T-helper 2 cell treated with Interferon-gamma antibody and Interleukin-4, amounts not matched to agents 5 μg/mL and 100 μg/mL, for 36 hours (primary cell): ENCODE measurements around the gene LRRFIP2.
A peak's percentile ranks its signal among the peaks of the same experiment; 100 is the strongest.
"Not testable (repeated sequence)": the region's sequence is repeated elsewhere in the genome, so short reads cannot be mapped to it uniquely, and the experiment has no call there.

ENCODE experiments used
- DNase-seq: peaks from one replicate; pipeline ENCODE4 v3.0.0; 2021; ENCODE audit warnings: low spot score
- H3K27ac Mint-ChIP-seq: one replicate; pipeline ENCODE4 v1.8.0; 2021; ENCODE audit warnings: mild to moderate bottlenecking, mixed read lengths
- H3K27me3 Mint-ChIP-seq: one replicate; pipeline ENCODE4 v1.8.0; 2021; ENCODE audit warnings: low read depth, mixed read lengths
- H3K36me3 Mint-ChIP-seq: one replicate; pipeline ENCODE4 v1.8.0; 2021; ENCODE audit warnings: low read depth, mixed read lengths
- H3K4me1 Mint-ChIP-seq: one replicate; pipeline ENCODE4 v1.8.0; 2021; ENCODE audit warnings: low read depth, mixed read lengths
- H3K4me3 Mint-ChIP-seq: one replicate; pipeline ENCODE4 v1.8.0; 2022; ENCODE audit warnings: mild to moderate bottlenecking, moderate library complexity, mixed read lengths
- H3K9me3 Mint-ChIP-seq: one replicate; pipeline ENCODE4 v1.8.0; 2021; ENCODE audit warnings: mixed read lengths

Gene LRRFIP2

DNA sequence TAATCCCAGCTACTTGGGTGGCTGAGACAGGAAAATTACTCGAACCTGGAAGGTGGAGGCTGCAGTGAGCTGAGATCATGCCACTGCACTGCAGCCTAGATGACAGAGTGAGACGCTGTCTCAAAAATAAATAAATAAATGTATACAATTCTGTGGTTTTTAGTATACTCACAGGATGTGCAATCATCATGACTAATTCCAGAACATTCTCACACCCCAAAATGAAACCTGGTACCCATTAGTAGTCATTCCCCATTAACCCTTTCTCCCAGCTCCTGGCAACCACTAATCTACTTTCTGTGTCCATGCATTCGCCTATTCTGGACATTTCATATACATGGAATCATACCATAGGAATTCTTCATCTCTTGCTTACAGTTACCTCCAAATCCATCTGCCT lies 44.5 kb downstream of the LRRFIP2 start:
- DNase-seq = peak; percentile 6
- no peaks in the 10 kb centered on the region for H3K36me3 Mint-ChIP-seq
- H3K4me3 Mint-ChIP-seq = no peak overlapping the region
- H3K9me3 Mint-ChIP-seq = no peaks in the 10 kb centered on the region
- H3K4me1 Mint-ChIP-seq = peaks cover 17% of the 10 kb centered on the region
- H3K27ac Mint-ChIP-seq = no peak overlapping the region
- no peaks in the 10 kb centered on the region for H3K27me3 Mint-ChIP-seq

DNA sequence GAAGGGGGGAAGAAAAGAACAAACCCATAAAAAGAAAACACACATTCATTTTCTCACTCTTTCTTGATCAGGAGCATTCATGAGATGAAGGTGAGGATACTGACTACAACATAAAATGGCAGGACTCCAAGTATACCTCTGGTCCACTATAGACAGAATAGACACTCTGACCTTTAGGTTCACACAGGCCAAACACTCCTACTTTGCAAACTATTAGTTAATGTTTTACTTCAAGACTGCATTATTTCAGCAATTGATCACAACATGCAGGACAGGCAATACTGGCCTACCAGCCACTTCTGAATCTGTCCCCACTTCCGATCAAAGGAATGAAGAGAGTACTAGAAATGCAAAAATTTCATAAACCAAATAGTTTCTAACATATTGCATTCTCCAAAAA lies 47.0 kb downstream of the LRRFIP2 start:
- Mint-ChIP-seq H3K9me3 (no peaks in the 10 kb centered on the region), H3K27ac (no peak overlapping the region), H3K27me3 (no peaks in the 10 kb centered on the region), H3K4me1 (peaks cover 19% of the 10 kb centered on the region), H3K4me3 (no peak overlapping the region), H3K36me3 (no peaks in the 10 kb centered on the region)
- no peak for DNase-seq

DNA sequence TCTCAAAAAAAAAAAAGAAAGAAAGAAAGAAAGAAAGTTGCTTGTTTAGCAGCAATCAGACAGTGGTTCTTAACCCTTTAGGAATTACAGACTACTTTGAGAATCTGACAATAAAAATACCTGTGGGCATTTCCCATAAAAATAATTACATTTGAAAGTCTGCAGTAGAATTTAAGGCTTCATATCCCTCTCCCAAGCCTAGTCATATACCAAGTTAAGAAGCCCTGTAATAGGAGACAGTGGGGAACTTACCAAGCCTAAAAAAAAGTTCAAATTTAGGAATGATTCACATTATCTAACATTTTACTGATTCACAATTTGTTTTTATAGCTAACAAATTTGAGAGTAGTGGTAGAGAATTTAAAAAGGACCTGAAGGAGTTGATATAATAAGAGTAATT lies 47.5 kb downstream of the LRRFIP2 start:
- H3K4me1 Mint-ChIP-seq = peaks cover 19% of the 10 kb centered on the region
- no peaks in the 10 kb centered on the region for H3K27me3 Mint-ChIP-seq
- H3K4me3 Mint-ChIP-seq = no peak overlapping the region
- no peaks in the 10 kb centered on the region for H3K9me3 Mint-ChIP-seq
- H3K27ac Mint-ChIP-seq = no peak overlapping the region
- peaks cover 4% of the 10 kb centered on the region for H3K36me3 Mint-ChIP-seq
- no peak for DNase-seq

DNA sequence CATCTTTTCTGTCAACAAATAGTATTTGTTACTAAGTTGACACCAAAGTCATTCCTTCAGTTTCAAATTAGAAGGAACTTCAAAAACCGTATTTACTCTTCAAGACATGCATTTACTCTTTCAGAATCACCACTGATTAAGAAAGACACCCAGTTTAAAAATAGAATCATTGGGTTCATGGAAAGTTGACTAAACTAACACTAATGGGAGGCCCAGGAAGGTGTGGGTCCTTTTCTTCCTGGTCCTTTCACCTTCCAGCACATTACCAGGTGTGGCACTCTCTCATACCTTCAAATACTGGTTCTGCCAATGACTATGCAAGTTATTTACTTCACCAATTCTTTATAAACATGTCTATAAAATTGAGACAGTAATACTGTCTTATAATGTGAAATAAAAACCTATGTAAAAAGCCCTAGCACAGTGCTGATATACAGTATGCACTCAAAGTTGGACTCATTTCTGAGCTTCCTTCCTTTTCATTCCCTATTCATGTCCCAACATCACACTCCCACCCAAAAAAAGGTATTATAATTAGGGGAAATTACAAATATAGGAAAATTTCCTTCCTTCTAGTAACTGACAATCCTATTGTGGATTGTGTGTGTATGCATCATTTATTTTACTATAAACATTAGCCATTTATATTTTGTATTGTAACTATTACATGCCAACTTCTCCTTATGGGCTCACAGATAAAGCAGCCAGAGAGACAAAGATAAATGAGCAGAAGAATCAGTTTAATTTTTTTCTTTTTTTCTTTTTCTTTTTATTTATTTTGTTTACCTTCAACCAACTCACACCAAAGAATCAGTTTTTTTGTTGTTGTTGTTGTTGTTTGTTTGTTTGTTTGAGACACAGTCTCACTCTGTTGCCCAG lies 48.9 kb downstream of the LRRFIP2 start:
- DNase-seq = no peak
- no peak overlapping the region for H3K4me3 Mint-ChIP-seq
- no peaks in the 10 kb centered on the region for H3K9me3 Mint-ChIP-seq
- H3K36me3 Mint-ChIP-seq = peaks cover 7% of the 10 kb centered on the region
- H3K27me3 Mint-ChIP-seq = no peaks in the 10 kb centered on the region
- no peak overlapping the region for H3K27ac Mint-ChIP-seq
- peaks cover 9% of the 10 kb centered on the region for H3K4me1 Mint-ChIP-seq

DNA sequence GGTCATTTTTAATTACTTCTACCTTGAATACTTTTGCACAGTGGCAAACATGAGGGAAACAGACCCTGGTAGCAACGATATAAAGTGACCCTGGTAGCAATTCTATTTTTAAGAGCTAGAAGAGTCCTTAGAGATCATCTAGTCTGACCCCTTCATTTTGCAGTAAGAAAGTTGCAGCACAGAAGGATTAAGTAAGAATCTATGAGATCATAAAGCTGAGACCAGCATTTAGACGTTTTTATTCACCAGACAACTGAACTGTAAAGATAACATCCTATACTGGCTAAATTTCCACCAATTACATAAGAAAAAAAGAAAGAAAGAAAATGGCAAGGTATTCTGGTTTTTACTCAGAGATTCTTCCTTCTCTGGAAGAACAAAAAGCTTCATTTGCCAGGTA lies 49.9 kb downstream of the LRRFIP2 start:
- H3K4me1 Mint-ChIP-seq = peaks cover 2% of the 10 kb centered on the region
- H3K36me3 Mint-ChIP-seq = peaks cover 7% of the 10 kb centered on the region
- H3K9me3 Mint-ChIP-seq = no peaks in the 10 kb centered on the region
- no peak overlapping the region for H3K27ac Mint-ChIP-seq
- no peak for DNase-seq
- no peak overlapping the region for H3K4me3 Mint-ChIP-seq
- no peaks in the 10 kb centered on the region for H3K27me3 Mint-ChIP-seq

DNA sequence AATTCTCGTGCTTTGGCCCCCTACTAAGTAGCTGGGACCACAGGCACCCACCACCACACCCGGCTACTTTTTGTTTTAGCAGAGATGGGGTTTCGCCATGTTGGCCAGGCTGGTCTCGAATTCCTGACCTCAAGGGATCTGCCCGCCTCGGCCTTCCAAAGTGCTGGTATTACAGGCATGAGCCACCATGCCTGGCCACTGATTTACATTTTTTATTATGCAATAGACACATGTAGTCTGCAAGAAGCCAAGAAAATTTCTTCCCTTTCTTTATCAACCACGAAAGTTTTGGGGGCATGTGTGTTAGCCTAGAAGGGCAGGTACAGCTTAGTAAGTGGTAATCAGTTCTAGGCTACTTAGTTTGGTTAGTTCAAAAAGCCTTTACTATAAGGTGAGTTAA lies 51.1 kb downstream of the LRRFIP2 start:
- Mint-ChIP-seq H3K9me3 (no peaks in the 10 kb centered on the region), H3K36me3 (peaks cover 7% of the 10 kb centered on the region), H3K27me3 (no peaks in the 10 kb centered on the region), H3K4me3 (no peak overlapping the region), H3K4me1 (peaks cover 2% of the 10 kb centered on the region), H3K27ac (no peak overlapping the region)
- DNase-seq = no peak

DNA sequence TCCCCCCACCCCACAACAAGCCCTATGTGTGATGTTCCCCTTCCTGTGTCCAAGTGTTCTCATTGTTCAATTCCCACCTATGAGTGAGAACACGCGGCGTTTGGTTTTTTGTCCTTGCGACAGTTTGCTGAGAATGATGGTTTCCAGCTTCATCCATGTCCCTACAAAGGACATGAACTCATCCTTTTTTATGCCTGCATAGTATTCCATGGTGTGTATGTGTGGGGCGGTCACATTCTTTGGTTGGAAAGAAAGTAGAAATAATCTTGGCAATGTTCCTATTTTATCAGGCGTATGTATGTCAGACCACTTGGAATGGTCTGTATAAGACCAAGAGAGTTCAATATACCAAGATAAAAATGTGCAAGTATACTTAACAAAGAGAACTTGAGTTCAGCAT lies 52.3 kb downstream of the LRRFIP2 start:
- not testable (repeated sequence) for H3K4me1 Mint-ChIP-seq, H3K36me3 Mint-ChIP-seq, H3K27me3 Mint-ChIP-seq, H3K9me3 Mint-ChIP-seq, H3K27ac Mint-ChIP-seq, H3K4me3 Mint-ChIP-seq, DNase-seq

DNA sequence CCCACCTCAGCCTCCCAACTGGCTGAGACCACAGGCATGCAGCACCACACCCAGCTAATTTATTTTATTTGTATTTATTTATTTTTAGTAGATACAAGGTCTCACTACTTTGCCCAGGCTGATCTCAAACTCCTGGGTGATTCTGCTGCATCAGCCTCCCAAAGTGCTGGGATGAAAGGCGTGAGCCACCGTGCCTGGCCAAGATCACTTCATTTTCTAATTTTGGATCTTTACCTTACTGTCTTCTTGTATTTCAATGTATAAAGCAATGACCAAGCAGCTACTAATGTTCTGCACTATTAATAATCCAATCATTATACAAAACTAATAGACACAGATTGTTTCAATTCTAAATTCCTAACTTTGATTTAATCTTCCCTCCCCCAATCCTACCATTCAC lies 56.2 kb downstream of the LRRFIP2 start:
- Mint-ChIP-seq H3K27ac (no peak overlapping the region), H3K4me1 (no peaks in the 10 kb centered on the region), H3K9me3 (no peaks in the 10 kb centered on the region), H3K4me3 (no peak overlapping the region), H3K36me3 (peaks cover 9% of the 10 kb centered on the region), H3K27me3 (no peaks in the 10 kb centered on the region)
- DNase-seq = no peak

DNA sequence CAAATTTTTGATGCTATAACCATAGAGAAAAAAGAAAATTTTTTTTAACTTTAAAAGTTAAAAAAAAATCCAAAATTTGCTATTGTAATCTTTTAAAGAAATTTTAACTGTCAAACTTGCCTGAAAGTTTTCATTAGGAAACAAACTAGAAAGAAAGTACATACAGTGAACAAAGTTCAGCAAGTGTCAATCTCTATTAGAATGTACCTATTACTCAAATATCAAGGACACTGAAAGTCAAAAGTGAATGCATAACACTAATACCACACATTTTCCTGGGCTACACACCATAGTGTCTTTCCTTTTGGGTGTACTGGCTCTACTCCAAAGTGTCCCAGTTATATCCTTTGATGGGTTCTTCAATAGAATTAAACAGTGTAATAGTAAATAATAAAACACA lies 56.8 kb downstream of the LRRFIP2 start:
- DNase-seq = no peak
- Mint-ChIP-seq H3K36me3 (peaks cover 9% of the 10 kb centered on the region), H3K27me3 (no peaks in the 10 kb centered on the region), H3K9me3 (no peaks in the 10 kb centered on the region), H3K27ac (no peak overlapping the region), H3K4me3 (no peak overlapping the region), H3K4me1 (no peaks in the 10 kb centered on the region)

DNA sequence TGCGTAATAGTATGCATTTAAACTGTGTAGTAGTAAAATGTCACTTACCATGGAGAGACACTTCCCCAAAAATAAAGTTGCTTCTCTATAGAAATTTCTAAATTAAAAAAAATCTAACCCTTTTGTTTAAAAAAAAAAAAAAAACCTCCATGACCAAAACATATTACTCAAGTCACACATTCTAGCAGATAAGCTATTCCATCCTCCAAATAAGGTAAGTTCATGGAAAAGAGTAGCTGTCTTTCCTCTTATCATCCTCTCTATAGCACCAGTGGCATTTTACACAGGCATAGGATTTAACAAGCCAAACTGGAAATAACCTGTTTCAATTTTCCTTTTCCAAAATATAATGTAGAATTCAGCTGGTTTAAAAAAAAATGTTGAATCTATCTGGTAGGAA lies 57.4 kb downstream of the LRRFIP2 start:
- H3K9me3 Mint-ChIP-seq = no peaks in the 10 kb centered on the region
- no peaks in the 10 kb centered on the region for H3K27me3 Mint-ChIP-seq
- H3K36me3 Mint-ChIP-seq = peaks cover 6% of the 10 kb centered on the region
- no peak overlapping the region for H3K27ac Mint-ChIP-seq
- no peak overlapping the region for H3K4me3 Mint-ChIP-seq
- DNase-seq = no peak
- no peaks in the 10 kb centered on the region for H3K4me1 Mint-ChIP-seq

DNA sequence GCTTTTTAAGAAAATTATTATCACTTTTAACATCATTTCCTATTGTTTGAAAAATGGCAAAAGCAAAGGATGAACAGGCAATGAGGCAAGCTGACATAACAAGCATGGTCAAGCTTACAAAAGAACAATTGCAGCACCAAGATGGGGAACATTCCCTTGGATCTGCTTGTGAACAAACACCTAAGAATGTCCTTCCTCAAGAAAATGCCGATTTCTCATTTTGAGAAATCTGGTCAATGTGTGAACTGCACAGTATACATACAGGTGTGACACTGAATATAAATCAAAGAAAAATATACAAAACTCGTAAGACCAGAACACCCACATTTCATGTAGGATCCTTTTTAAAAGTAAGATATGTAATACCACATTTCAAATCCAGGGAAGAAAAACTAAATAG lies 58.9 kb downstream of the LRRFIP2 start:
- H3K4me1 Mint-ChIP-seq = no peaks in the 10 kb centered on the region
- peaks cover 1% of the 10 kb centered on the region for H3K36me3 Mint-ChIP-seq
- no peaks in the 10 kb centered on the region for H3K27me3 Mint-ChIP-seq
- no peak overlapping the region for H3K4me3 Mint-ChIP-seq
- no peak overlapping the region for H3K27ac Mint-ChIP-seq
- DNase-seq = no peak
- H3K9me3 Mint-ChIP-seq = no peaks in the 10 kb centered on the region

DNA sequence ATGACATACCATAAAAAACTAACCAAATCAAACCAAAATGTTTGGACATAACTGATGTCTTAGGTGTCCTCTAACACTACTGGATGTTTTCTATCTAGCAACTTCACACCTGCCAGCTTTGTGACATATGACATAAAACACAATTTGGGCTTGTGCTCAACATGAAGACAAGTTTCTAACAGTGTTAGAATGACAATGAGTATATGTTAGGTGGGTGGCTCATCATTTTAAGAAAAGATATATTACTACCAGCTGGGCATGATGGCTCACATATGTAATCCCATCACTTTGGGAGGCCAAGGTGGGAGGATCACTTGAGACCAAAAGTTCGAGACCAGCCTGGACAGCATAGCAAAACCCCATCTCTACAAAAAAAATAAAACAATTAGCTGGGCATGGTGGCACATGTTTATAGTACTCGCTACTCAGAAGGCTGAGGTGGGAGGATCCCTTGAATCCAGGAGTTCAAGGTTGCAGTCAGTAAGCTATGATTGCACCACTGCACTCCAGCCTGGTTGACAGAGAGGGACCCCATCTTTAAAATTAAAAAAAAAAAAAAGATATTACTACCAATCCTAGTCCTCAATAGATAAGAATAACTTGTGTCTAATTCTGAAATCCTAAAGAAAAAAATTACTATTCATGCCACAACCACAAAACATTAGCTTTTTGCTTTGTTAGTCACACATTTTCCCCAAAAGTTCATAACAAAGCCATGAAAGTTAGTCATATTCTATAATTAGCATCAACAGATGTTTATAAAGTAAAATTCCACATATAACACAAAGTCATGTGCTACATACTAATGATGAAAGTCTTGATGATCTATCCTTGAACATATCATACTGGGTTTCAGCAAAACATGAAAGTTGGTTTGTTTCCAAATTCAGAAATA lies 59.9 kb downstream of the LRRFIP2 start:
- Mint-ChIP-seq H3K4me3 (no peak overlapping the region), H3K4me1 (no peaks in the 10 kb centered on the region), H3K27ac (no peak overlapping the region), H3K36me3 (peaks cover 1% of the 10 kb centered on the region), H3K27me3 (no peaks in the 10 kb centered on the region), H3K9me3 (no peaks in the 10 kb centered on the region)
- DNase-seq = no peak

DNA sequence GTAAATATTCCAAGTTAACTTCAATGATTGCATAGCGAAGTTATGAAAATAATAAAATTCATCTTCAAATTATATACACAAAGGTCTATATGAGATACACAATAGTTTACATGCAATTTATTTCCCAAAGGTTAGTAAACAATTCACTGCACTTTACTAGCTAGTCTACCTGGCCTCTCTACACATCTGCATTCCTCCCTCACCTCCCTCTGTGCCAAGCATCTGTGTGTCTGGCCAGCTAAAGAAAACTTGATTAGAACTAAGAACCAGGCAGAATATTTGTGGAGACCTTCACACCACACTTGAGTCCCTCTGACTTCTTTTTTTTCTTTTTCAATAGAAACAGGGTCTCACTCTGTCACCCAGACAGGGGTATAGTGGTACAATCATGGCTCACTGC lies 61.4 kb downstream of the LRRFIP2 start:
- H3K9me3 Mint-ChIP-seq = no peaks in the 10 kb centered on the region
- H3K27me3 Mint-ChIP-seq = no peaks in the 10 kb centered on the region
- H3K27ac Mint-ChIP-seq = no peak overlapping the region
- DNase-seq = no peak
- H3K36me3 Mint-ChIP-seq = peaks cover 1% of the 10 kb centered on the region
- H3K4me3 Mint-ChIP-seq = no peak overlapping the region
- H3K4me1 Mint-ChIP-seq = no peaks in the 10 kb centered on the region

DNA sequence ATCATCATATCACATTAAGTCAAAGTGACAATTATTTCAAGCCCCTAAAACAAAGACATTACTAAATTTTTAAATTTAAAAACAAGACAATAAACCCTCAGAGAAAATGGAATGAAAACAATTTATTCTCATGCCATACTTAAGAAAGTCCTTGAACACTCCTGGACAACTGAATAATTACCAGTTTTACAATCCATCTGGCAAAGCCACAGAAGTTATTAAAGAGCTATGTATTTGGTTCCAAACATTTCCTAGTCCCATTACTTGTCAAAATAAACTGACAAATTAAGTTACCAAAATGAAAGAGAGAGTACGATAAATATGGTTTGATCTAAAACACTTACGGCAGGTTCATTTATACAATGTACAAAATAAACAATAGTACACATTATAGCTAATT lies 63.2 kb downstream of the LRRFIP2 start:
- no peak for DNase-seq
- no peak overlapping the region for H3K27ac Mint-ChIP-seq
- no peak overlapping the region for H3K4me3 Mint-ChIP-seq
- no peaks in the 10 kb centered on the region for H3K4me1 Mint-ChIP-seq
- no peaks in the 10 kb centered on the region for H3K9me3 Mint-ChIP-seq
- H3K36me3 Mint-ChIP-seq = peaks cover 1% of the 10 kb centered on the region
- no peaks in the 10 kb centered on the region for H3K27me3 Mint-ChIP-seq
